IMR-90 (cell line): ENCODE data around the gene CHRNA7. TPM values are rescaled to one million over a fixed set of nuclear protein-coding genes. Genes with fewer than 3 reads are reported as not detected.

ENCODE experiments used
- ATAC-seq: fragments of 200-7000 bp; cut with Tn5 transposase; 2 replicates; pipeline ENCODE4 v1.9.1; 2020; ENCODE audit warnings: low read depth, mild to moderate bottlenecking, moderate library complexity
- BruUV-seq: library from RNA; stranded (reverse); fragments of 400-500 nt; replicated peaks from 2 replicates; lab custom pipeline; 2021; lab: Mats Ljungman, UMichigan
- CTCF ChIA-PET: fragments of 300-600 bp; formaldehyde crosslinking; extraction: SDS; loops from one replicate; lab custom pipeline; 2021; ENCODE audit warnings: antibody characterized with exemption; lab: Yijun Ruan, JAX
- POLR2A ChIA-PET: fragments of 300-600 bp; sonication (Branson Sonifier 250); formaldehyde crosslinking; loops from one replicate; lab custom pipeline; 2022; ENCODE audit warnings: antibody characterized with exemption; ENCODE audit not compliant: unreplicated experiment; lab: Charles Lee
- DNase-seq: peaks from one replicate; pipeline ENCODE4 v3.0.0; 2013
- H2AFZ ChIP-seq: replicated peaks from 2 replicates; pipeline ENCODE3; 2013; ENCODE audit warnings: low read length, mild to moderate bottlenecking; ENCODE audit not compliant: poor library complexity
- H2AK5ac ChIP-seq: 2 replicates; pipeline ENCODE4 v1.6.1; 2013; ENCODE audit warnings: low read depth, low read length, inconsistent platforms
- H2AK9ac ChIP-seq: replicated peaks from 2 replicates; pipeline ENCODE3; 2013; ENCODE audit warnings: mild to moderate bottlenecking, low read depth, low read length, moderate library complexity; ENCODE audit not compliant: poor library complexity
- H2BK120ac ChIP-seq: 2 replicates; pipeline ENCODE4 v1.6.1; 2013; ENCODE audit warnings: low read depth, low read length, inconsistent platforms
- H2BK15ac ChIP-seq: 3 replicates; pipeline ENCODE4 v1.6.1; 2013; ENCODE audit warnings: low read depth, low read length, inconsistent platforms
- H2BK20ac ChIP-seq: 2 replicates; pipeline ENCODE4 v1.6.1; 2013; ENCODE audit warnings: low read depth, mild to moderate bottlenecking, inconsistent platforms, low read length, moderate library complexity
- H2BK5ac ChIP-seq: 2 replicates; pipeline ENCODE4 v1.6.1; 2013; ENCODE audit warnings: mild to moderate bottlenecking, low read depth, low read length, inconsistent platforms; ENCODE audit not compliant: poor library complexity, severe bottlenecking
- H3K14ac ChIP-seq: replicated peaks from 2 replicates; pipeline ENCODE4 v1.6.1; 2013; ENCODE audit warnings: low read depth, low read length, inconsistent platforms
- H3K18ac ChIP-seq: 2 replicates; pipeline ENCODE4 v1.6.1; 2013; ENCODE audit warnings: low read depth, low read length, control low read depth
- H3K23ac ChIP-seq: 2 replicates; pipeline ENCODE4 v1.6.1; 2013; ENCODE audit warnings: low read depth, low read length, inconsistent platforms
- H3K27ac ChIP-seq: 2 replicates; pipeline ENCODE4 v1.5.1; 2013; ENCODE audit warnings: mild to moderate bottlenecking, control low read depth, low read length; ENCODE audit not compliant: insufficient read depth
- H3K27me3 ChIP-seq: 2 replicates; pipeline ENCODE4 v1.6.1; 2013; ENCODE audit warnings: low read length; ENCODE audit not compliant: control insufficient read depth, insufficient read depth
- H3K36me3 ChIP-seq: 2 replicates; pipeline ENCODE4 v1.6.1; 2013; ENCODE audit warnings: low read length, mixed read lengths; ENCODE audit not compliant: control insufficient read depth, insufficient read depth
- H3K4ac ChIP-seq: 2 replicates; pipeline ENCODE4 v1.6.1; 2013; ENCODE audit warnings: low read depth, low read length, inconsistent platforms
- H3K4me1 ChIP-seq: 2 replicates; pipeline ENCODE4 v1.6.1; 2013; ENCODE audit warnings: low read length, mixed read lengths; ENCODE audit not compliant: control insufficient read depth, insufficient read depth
- H3K4me2 ChIP-seq: 2 replicates; pipeline ENCODE4 v1.6.1; 2013; ENCODE audit warnings: low read depth, mild to moderate bottlenecking, control low read depth, low read length, moderate library complexity
- H3K4me3 ChIP-seq: 2 replicates; pipeline ENCODE4 v1.5.1; 2013; ENCODE audit warnings: low read depth, mild to moderate bottlenecking, control low read depth, low read length, moderate library complexity; ENCODE audit not compliant: insufficient read depth
- H3K56ac ChIP-seq: 2 replicates; pipeline ENCODE4 v1.6.1; 2013; ENCODE audit warnings: low read length, inconsistent platforms; ENCODE audit not compliant: insufficient read depth; ENCODE audit errors: extremely low read depth
- H3K79me1 ChIP-seq, 2 experiments: 2 replicates each; pipeline ENCODE4 v1.6.1; 2013; ENCODE audit warnings: low read length in 2 of 2, inconsistent platforms in 1 of 2, low read depth in 1 of 2
- H3K9ac ChIP-seq: 2 replicates; pipeline ENCODE4 v1.6.1; 2013; ENCODE audit warnings: low read depth, low read length, control low read depth
- H3K9me1 ChIP-seq: 2 replicates; pipeline ENCODE4 v1.6.1; 2013; ENCODE audit warnings: low read length, inconsistent platforms; ENCODE audit not compliant: insufficient read depth
- H3K9me3 ChIP-seq: 2 replicates; pipeline ENCODE4 v1.6.1; 2013; ENCODE audit warnings: low read length; ENCODE audit not compliant: control insufficient read depth, insufficient read depth
- H4K20me1 ChIP-seq: 2 replicates; pipeline ENCODE4 v1.6.1; 2013; ENCODE audit warnings: low read length, inconsistent platforms; ENCODE audit not compliant: insufficient read depth
- H4K5ac ChIP-seq: 2 replicates; pipeline ENCODE4 v1.6.1; 2013; ENCODE audit warnings: mild to moderate bottlenecking, low read depth, low read length, control low read depth
- H4K8ac ChIP-seq, 2 experiments: 2 replicates each; pipeline ENCODE4 v1.6.1; 2013; ENCODE audit warnings: low read depth in 2 of 2, low read length in 2 of 2, control low read depth in 1 of 2, inconsistent platforms in 1 of 2
- H4K91ac ChIP-seq: 2 replicates; pipeline ENCODE4 v1.6.1; 2013; ENCODE audit warnings: low read depth, low read length, inconsistent platforms; ENCODE audit not compliant: insufficient read depth
- CHD1 ChIP-seq: IDR thresholded peaks from 2 replicates; pipeline ENCODE4 v1.6.1; 2012; ENCODE audit warnings: low read depth, low read length, improper control_type of control experiment
- RCOR1 ChIP-seq: IDR thresholded peaks from 2 replicates; pipeline ENCODE4 v1.6.1; 2012; ENCODE audit warnings: mild to moderate bottlenecking, low read length, improper control_type of control experiment; ENCODE audit not compliant: insufficient replicate concordance
- RFX5 ChIP-seq: IDR thresholded peaks from 2 replicates; pipeline ENCODE4 v1.8.0; 2012; ENCODE audit warnings: low read depth, mild to moderate bottlenecking, low read length, moderate library complexity
- WGBS, 2 experiments: methylation state at CpG; one replicate each; pipeline versions ENCODE4 v1.1.5 to v1.1.7; 2013; ENCODE audit warnings: missing lambda C conversion rate in 2 of 2; ENCODE audit not compliant: insufficient read length in 1 of 2; ENCODE audit errors: extremely low coverage in 2 of 2; 5-methylcytosine and 5-hydroxymethylcytosine counted together
- dilution Hi-C: fragments of 300-500 bp; cut with HindIII; formaldehyde crosslinking; loops from one replicate; pipeline ENCODE4 v1.14.3; 2018; ENCODE audit warnings: low sequenced_read_pairs; ENCODE audit not compliant: unreplicated experiment
- in situ Hi-C: fragments of 300-500 bp; cut with MboI; formaldehyde crosslinking; loops from 3 replicates; pipeline ENCODE4 v1.14.3; 2019; ENCODE audit warnings: low sequenced_read_pairs, inconsistent platforms, mixed read lengths
- intact Hi-C: fragments of 100-400 bp; cut with micrococcal nuclease; formaldehyde crosslinking; loops from 2 replicates; pipeline ENCODE4 v1.10.0; 2022
- polyA plus RNA-seq, 3 experiments: library from polyadenylated mRNA; depleted of rRNA; stranded (reverse); fragments of >200 nt; gene quantifications; 2 replicates each; pipeline ENCODE4 v1.2.3, GENCODE V29; 2012; ENCODE audit warnings: low replicate concordance in 1 of 3
- total RNA-seq: library from RNA; depleted of rRNA; stranded (reverse); fragments of >200 nt; gene quantifications from 2 replicates; pipeline ENCODE4 v1.2.3, GENCODE V29; 2012

Gene CHRNA7
- total and polyA plus RNA-seq, 2 of the 4 experiments (the other 2 are of a cell fraction), result 0.10 TPM; not detected in 1

DNA sequence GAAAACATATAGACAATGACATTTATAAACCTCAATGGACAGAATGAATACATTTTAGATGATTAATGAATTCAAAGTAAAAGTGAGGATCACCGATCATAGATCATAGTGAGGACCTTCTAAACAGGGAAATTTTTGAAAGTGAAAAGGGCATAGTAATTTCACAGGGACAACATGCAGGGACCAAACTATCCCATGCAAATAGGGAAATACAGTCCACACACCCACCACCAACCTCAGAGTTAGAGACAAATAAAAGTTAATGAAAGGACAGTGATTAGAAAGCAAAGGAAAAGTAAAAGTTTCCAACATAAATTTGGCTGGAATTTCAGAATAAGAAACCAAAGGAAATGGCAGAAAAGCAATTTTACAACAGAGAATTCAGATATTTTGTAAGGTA, 15.4 kb upstream of the CHRNA7 start:
- H3K14ac ChIP-seq, result no peak overlapping the region
- dilution Hi-C loops (no loop called here), in situ Hi-C loops (no loop called here), intact Hi-C loops (no loop called here)
- H2AK5ac ChIP-seq, result no peak overlapping the region
- no peak overlapping the region for H4K91ac ChIP-seq
- H3K9me3 ChIP-seq, result no peaks in the 10 kb centered on the region
- H4K5ac ChIP-seq, result no peak overlapping the region
- H3K4me3 ChIP-seq, result no peak overlapping the region
- H3K79me1 ChIP-seq, result no peaks in the 10 kb centered on the region
- H4K20me1 ChIP-seq, result no peaks in the 10 kb centered on the region
- BruUV-seq, result no TSS peak
- TF ChIP-seq CHD1 (no peak), RFX5 (no peak), RCOR1 (no peak)
- no peak overlapping the region for H3K4me2 ChIP-seq
- no CpG with 5 or more reads among the region's 1 CpG for WGBS, 2 experiments
- H3K56ac ChIP-seq, result no peak overlapping the region
- ChIA-PET CTCF (no interaction called here), POLR2A (no interaction called here)
- H2BK15ac ChIP-seq, result no peak overlapping the region
- H3K27ac ChIP-seq, result no peak overlapping the region
- H2BK5ac ChIP-seq, result no peak overlapping the region
- no peak overlapping the region for H3K23ac ChIP-seq
- no peak overlapping the region for H2BK20ac ChIP-seq
- DNase-seq (no peak), ATAC-seq (no peak)
- no peak overlapping the region for H3K18ac ChIP-seq
- H3K9me1 ChIP-seq, result no peaks in the 10 kb centered on the region
- no peaks in the 10 kb centered on the region for H3K27me3 ChIP-seq
- H3K9ac ChIP-seq, result no peak overlapping the region
- no peak overlapping the region for H2AFZ ChIP-seq
- no peak overlapping the region for H2AK9ac ChIP-seq
- H3K4ac ChIP-seq, result no peak overlapping the region
- H2BK120ac ChIP-seq, result no peak overlapping the region
- no peak overlapping the region for H4K8ac ChIP-seq
- H3K36me3 ChIP-seq, result no peaks in the 10 kb centered on the region
- H3K4me1 ChIP-seq, result no peaks in the 10 kb centered on the region
